Mucosa of stomach (tissue), 1 donor: Measurements from ENCODE around the gene JMJD7.

Experiments used
- H3K27me3 ChIP-seq: one replicate; pipeline ENCODE4 v1.7.0; 2013; ENCODE audit warnings: mild to moderate bottlenecking, low read length; ENCODE audit not compliant: control insufficient read depth, insufficient read depth
- H3K36me3 ChIP-seq: one replicate; pipeline ENCODE4 v1.7.0; 2013; ENCODE audit warnings: low read length; ENCODE audit not compliant: control insufficient read depth, insufficient read depth
- H3K4me1 ChIP-seq: one replicate; pipeline ENCODE4 v1.7.0; 2013; ENCODE audit warnings: mild to moderate bottlenecking, low read length; ENCODE audit not compliant: control insufficient read depth, insufficient read depth
- H3K4me3 ChIP-seq: one replicate; pipeline ENCODE4 v1.7.0; 2013; ENCODE audit warnings: low read length
- H3K9ac ChIP-seq: one replicate; pipeline ENCODE4 v1.7.0; 2013; ENCODE audit warnings: mild to moderate bottlenecking, low read length, moderate library complexity
- H3K9me3 ChIP-seq: one replicate; pipeline ENCODE4 v1.7.0; 2013; ENCODE audit warnings: mild to moderate bottlenecking, low read length, moderate library complexity; ENCODE audit not compliant: control insufficient read depth
- donor health status: Pancreatic carcinoma.

The JMJD7 gene

GRCh38 chr15:41827880-41828806 is at the start of gene JMJD7:
Gene JMJD7, plus strand, starts transcription at chr15:41828092. Its CDS starts 33 bp downstream, at chr15:41828125.
- H3K27me3 ChIP-seq: no peaks in the 10 kb centered on the region
- H3K4me1 ChIP-seq: peaks cover 9% of the 10 kb centered on the region
- no peaks in the 10 kb centered on the region for H3K9me3 ChIP-seq
- peak within 1 kb of the TSS; percentile 71 for H3K9ac ChIP-seq
- peak within 1 kb of the TSS; percentile 53 for H3K4me3 ChIP-seq
- H3K36me3 ChIP-seq: peaks cover 3% of the 10 kb centered on the region

DNA sequence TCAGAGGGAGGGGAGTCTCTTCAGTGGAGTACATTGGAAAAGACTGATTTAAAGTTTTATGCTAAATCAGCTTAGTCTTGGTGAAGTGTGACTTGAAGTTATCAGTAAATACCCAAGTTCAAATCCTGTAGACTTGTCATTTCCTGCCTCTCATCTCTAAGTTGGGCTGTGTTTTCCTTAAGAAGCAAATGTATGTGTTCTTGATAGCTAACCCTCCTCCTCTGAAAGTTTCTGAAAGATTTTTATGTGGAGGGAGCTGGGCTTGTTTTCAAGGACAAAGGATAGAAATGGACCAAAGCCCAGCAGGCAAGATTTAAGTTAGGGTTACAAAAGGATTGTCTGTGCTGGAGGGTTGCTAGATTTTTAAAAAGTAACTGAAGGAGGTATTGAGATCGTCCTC is 49.4 kb upstream of the JMJD7 start:
- Histone ChIP-seq H3K9ac (no peak overlapping the region), H3K27me3 (no peaks in the 10 kb centered on the region), H3K9me3 (no peaks in the 10 kb centered on the region), H3K36me3 (no peaks in the 10 kb centered on the region), H3K4me1 (peaks cover 20% of the 10 kb centered on the region), H3K4me3 (no peak overlapping the region)

DNA sequence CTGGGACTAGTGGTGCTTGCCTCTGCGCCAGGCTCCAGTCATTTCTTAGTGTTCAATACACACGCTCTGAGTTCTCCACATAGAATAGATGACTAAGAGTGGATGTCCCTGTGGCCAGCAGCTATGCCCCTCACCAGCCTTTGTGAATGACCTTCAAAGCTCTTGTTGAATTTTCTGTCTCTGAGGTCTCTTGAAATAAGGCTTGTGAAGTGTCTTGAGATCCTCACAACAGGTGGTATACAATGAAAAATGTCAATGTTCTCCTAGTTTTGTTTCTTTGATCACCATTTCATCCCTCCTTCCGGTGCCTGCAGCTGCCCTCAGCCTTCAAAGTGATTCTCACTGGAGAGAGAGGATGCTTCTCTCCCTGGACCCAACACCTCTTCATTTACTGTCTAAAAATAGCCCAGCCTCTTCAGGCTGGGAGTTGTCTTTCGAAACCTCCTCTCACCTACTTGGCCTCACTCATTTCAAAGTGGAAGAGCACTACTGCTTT is 48.2 kb upstream of the JMJD7 start:
- Histone ChIP-seq H3K4me1 (peaks cover 17% of the 10 kb centered on the region), H3K4me3 (no peak overlapping the region), H3K27me3 (no peaks in the 10 kb centered on the region), H3K9me3 (no peaks in the 10 kb centered on the region), H3K36me3 (no peaks in the 10 kb centered on the region), H3K9ac (no peak overlapping the region)

- peaks cover 12% of the 10 kb centered on the region for H3K4me1 ChIP-seq
- H3K9ac ChIP-seq: no peak overlapping the region
- no peaks in the 10 kb centered on the region for H3K9me3 ChIP-seq
- no peaks in the 10 kb centered on the region for H3K27me3 ChIP-seq
- no peak overlapping the region for H3K4me3 ChIP-seq
- no peaks in the 10 kb centered on the region for H3K36me3 ChIP-seq
These were observed 47.6 kb upstream of the JMJD7 start for GRCh38 chr15:41780266-41780665.

GRCh38 chr15:41780727-41781126 is 47.2 kb upstream of the JMJD7 start:
- Histone ChIP-seq H3K4me3 (no peak overlapping the region), H3K9me3 (no peaks in the 10 kb centered on the region), H3K27me3 (no peaks in the 10 kb centered on the region), H3K9ac (no peak overlapping the region), H3K36me3 (no peaks in the 10 kb centered on the region), H3K4me1 (peaks cover 8% of the 10 kb centered on the region)

- Histone ChIP-seq H3K9ac (no peak overlapping the region), H3K4me3 (no peak overlapping the region), H3K36me3 (no peaks in the 10 kb centered on the region), H3K4me1 (peaks cover 8% of the 10 kb centered on the region), H3K9me3 (no peaks in the 10 kb centered on the region), H3K27me3 (no peaks in the 10 kb centered on the region)
These were observed 45.3 kb upstream of the JMJD7 start for GRCh38 chr15:41782371-41783282.

- no peak overlapping the region for H3K4me3 ChIP-seq
- no peak overlapping the region for H3K9ac ChIP-seq
- no peaks in the 10 kb centered on the region for H3K27me3 ChIP-seq
- H3K4me1 ChIP-seq: peaks cover 10% of the 10 kb centered on the region
- no peaks in the 10 kb centered on the region for H3K9me3 ChIP-seq
- no peaks in the 10 kb centered on the region for H3K36me3 ChIP-seq
These were observed 44.6 kb upstream of the JMJD7 start for GRCh38 chr15:41783296-41783695.

GRCh38 chr15:41788262-41788661 is 39.6 kb upstream of the JMJD7 start:
- Histone ChIP-seq H3K4me3 (no peak overlapping the region), H3K36me3 (no peaks in the 10 kb centered on the region), H3K9ac (no peak overlapping the region), H3K27me3 (no peaks in the 10 kb centered on the region), H3K9me3 (no peaks in the 10 kb centered on the region), H3K4me1 (peaks cover 41% of the 10 kb centered on the region)

DNA sequence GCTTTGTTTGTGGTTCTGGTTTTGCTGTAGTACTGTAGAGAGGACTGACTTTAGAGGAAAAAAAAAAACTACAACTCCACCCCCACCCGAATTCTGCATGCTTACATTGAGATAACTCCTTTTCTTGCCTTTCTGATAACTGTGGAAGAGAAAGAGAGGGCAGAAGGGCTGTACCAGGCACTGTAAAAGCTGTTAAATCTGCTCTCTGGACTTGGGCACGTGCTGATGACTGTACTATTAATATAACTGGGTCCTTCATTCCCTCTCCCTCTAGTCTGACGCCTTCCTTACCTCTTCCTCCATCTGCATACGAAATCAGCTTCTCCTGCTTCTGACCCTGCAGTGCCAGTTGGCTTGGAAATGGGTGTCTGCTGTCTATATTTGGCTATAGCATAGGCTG is 38.7 kb upstream of the JMJD7 start:
- peaks cover 35% of the 10 kb centered on the region for H3K4me1 ChIP-seq
- H3K9me3 ChIP-seq: no peaks in the 10 kb centered on the region
- H3K27me3 ChIP-seq: no peaks in the 10 kb centered on the region
- no peak overlapping the region for H3K4me3 ChIP-seq
- H3K9ac ChIP-seq: no peak overlapping the region
- H3K36me3 ChIP-seq: no peaks in the 10 kb centered on the region

GRCh38 chr15:41789662-41790061 is 38.2 kb upstream of the JMJD7 start:
- no peak overlapping the region for H3K4me3 ChIP-seq
- no peak overlapping the region for H3K9ac ChIP-seq
- peaks cover 35% of the 10 kb centered on the region for H3K4me1 ChIP-seq
- H3K36me3 ChIP-seq: no peaks in the 10 kb centered on the region
- H3K9me3 ChIP-seq: no peaks in the 10 kb centered on the region
- H3K27me3 ChIP-seq: no peaks in the 10 kb centered on the region

DNA sequence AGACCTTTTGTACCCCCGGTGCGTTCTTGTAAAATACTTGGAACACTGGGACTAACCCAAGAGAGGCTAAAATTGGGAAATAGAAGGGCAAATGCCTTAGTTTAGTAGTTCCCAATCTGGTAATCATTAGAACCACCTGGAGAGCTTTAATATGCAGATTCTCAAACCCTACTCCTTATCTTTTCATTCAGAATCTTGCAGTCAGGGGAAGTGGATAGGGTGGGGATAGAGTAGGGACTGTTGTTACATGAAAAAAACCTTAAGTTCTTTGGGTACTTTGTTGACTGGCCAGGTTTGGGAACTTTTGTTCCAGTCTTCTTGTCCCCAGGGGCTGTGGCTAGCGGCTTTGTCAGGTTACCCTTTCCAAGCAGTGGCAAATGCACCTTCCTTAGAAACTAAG is 37.7 kb upstream of the JMJD7 start:
- no peak overlapping the region for H3K9ac ChIP-seq
- H3K9me3 ChIP-seq: no peaks in the 10 kb centered on the region
- H3K4me1 ChIP-seq: peaks cover 35% of the 10 kb centered on the region
- H3K4me3 ChIP-seq: no peak overlapping the region
- H3K36me3 ChIP-seq: no peaks in the 10 kb centered on the region
- H3K27me3 ChIP-seq: no peaks in the 10 kb centered on the region
